ENCODE data around the gene IGSF21.

DNA sequence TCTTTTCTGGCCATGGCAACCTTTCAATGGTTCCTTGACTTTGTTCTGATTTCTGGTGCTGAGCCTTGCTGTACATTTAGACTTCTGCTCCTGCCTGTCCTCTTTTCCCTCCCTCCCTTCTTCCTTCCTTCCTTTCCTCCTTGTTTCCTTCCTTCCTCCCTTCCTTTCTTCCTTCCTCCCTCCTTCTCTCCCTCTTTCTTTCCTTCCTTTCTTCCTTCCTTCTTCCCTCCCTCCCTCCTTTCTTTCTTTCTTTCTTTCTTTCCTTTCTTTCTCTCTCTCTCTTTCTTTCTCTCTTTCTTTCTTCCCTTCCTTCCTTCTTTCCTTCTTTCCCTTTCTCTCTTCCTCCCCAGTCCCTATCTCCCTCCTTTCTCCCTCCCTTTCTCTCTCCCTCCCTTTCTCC lies 10.4 kb upstream of the IGSF21 start:
- TF ChIP-seq POLR2A (IDR thresholded peaks at IDR 0.05) (no peak), POLR2AphosphoS5 (IDR thresholded peaks at IDR 0.05) (no peak), EP300 (IDR thresholded peaks at IDR 0.05) (no peak)
- TF ChIP-seq, protein P1, sequence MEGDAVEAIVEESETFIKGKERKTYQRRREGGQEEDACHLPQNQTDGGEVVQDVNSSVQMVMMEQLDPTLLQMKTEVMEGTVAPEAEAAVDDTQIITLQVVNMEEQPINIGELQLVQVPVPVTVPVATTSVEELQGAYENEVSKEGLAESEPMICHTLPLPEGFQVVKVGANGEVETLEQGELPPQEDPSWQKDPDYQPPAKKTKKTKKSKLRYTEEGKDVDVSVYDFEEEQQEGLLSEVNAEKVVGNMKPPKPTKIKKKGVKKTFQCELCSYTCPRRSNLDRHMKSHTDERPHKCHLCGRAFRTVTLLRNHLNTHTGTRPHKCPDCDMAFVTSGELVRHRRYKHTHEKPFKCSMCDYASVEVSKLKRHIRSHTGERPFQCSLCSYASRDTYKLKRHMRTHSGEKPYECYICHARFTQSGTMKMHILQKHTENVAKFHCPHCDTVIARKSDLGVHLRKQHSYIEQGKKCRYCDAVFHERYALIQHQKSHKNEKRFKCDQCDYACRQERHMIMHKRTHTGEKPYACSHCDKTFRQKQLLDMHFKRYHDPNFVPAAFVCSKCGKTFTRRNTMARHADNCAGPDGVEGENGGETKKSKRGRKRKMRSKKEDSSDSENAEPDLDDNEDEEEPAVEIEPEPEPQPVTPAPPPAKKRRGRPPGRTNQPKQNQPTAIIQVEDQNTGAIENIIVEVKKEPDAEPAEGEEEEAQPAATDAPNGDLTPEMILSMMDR (IDR thresholded peaks at IDR 0.05): no peak

Data from gastroesophageal sphincter (tissue), 3 donors.